ENCODE data around the gene ARHGAP1.

The ARHGAP1 gene

GRCh38 chr11:46631676-46632075, 68.7 kb downstream of the ARHGAP1 start:
- H3K27ac Mint-ChIP-seq = no peak overlapping the region
- H3K4me1 Mint-ChIP-seq = peaks cover 15% of the 10 kb centered on the region
- H3K36me3 Mint-ChIP-seq = peaks cover 61% of the 10 kb centered on the region
- no peak overlapping the region for H3K4me3 Mint-ChIP-seq
- no peaks in the 10 kb centered on the region for H3K9me3 Mint-ChIP-seq
- ATAC-seq = no peak
- DNase-seq (ENCODE audit: low spot score in 2 of 2) = no peak

GRCh38 chr11:46630237-46630636, 70.2 kb downstream of the ARHGAP1 start:
- no peaks in the 10 kb centered on the region for H3K9me3 Mint-ChIP-seq
- ATAC-seq (no peak), DNase-seq (ENCODE audit: low spot score in 2 of 2) (no peak)
- H3K4me1 Mint-ChIP-seq = peaks cover 22% of the 10 kb centered on the region
- no peak overlapping the region for H3K27ac Mint-ChIP-seq
- peaks cover 74% of the 10 kb centered on the region for H3K36me3 Mint-ChIP-seq
- H3K4me3 Mint-ChIP-seq = no peak overlapping the region

- peaks cover 23% of the 10 kb centered on the region for H3K4me1 Mint-ChIP-seq
- peaks cover 87% of the 10 kb centered on the region for H3K36me3 Mint-ChIP-seq
- H3K9me3 Mint-ChIP-seq = no peaks in the 10 kb centered on the region
- no peak for DNase-seq (ENCODE audit: low spot score in 2 of 2)
- no peak overlapping the region for H3K4me3 Mint-ChIP-seq
- no peak for ATAC-seq
- no peak overlapping the region for H3K27ac Mint-ChIP-seq
These were observed 71.5 kb downstream of the ARHGAP1 start for GRCh38 chr11:46628961-46629360.

Data from stimulated activated effector memory CD8-positive, alpha-beta T cell treated with anti-CD3 and anti-CD28 coated beads, Interleukin-12 subunit alpha, Interleukin-12 subunit beta, amount 100 ng/mL, for 72 hours (primary cell).